HepG2 (cell line): ENCODE data around the gene UNKL.

Experiments
- ATF7-NPFF ChIP-seq: sonication (generic); formaldehyde crosslinking; IDR thresholded peaks from 2 replicates; pipeline ENCODE4 v1.8.1; 2023; ENCODE audit warnings: mild to moderate bottlenecking, low read depth, missing genetic modification reagents, moderate library complexity
- CEBPB ChIP-seq: IDR thresholded peaks from 2 replicates; pipeline ENCODE4 v1.6.1; 2011; ENCODE audit warnings: low read depth, low read length, improper control_type of control experiment, borderline replicate concordance
- CENPT ChIP-seq: sonication (generic); formaldehyde crosslinking; IDR thresholded peaks from 2 replicates; pipeline ENCODE4 v1.8.0; 2022; ENCODE audit warnings: low read depth, mild to moderate bottlenecking, moderate library complexity, missing genetic modification reagents
- ERF ChIP-seq: IDR thresholded peaks from 2 replicates; pipeline ENCODE4 v1.6.1; 2018; ENCODE audit warnings: missing biosample characterization, missing genetic modification reagents
- EZH2 ChIP-seq: conservative IDR thresholded peaks from 2 replicates; pipeline ENCODE4 v1.6.1; 2012; ENCODE audit warnings: mild to moderate bottlenecking, low read depth, low read length, moderate library complexity
- FOXA1 ChIP-seq, 2 experiments: fragments of 450-650 bp in 1 of 2; sonication (generic) in 1 of 2; formaldehyde crosslinking in 1 of 2; IDR thresholded peaks; 2 replicates each; pipeline versions ENCODE4 v1.4.0 to v1.6.1; 2016 to 2020; ENCODE audit warnings: missing genetic modification reagents in 1 of 2
- HDAC6 ChIP-seq: fragments of 200-600 bp; sonication (generic); IDR thresholded peaks from 2 replicates; pipeline ENCODE4 v1.7.0; 2017; ENCODE audit warnings: mild to moderate bottlenecking, antibody characterized with exemption, low read length, low read depth
- TAF1 ChIP-seq: sonication (generic); formaldehyde crosslinking; IDR thresholded peaks from 2 replicates; pipeline ENCODE4 v1.4.0; 2020; ENCODE audit warnings: missing genetic modification reagents
- ZNF232 ChIP-seq: sonication (generic); formaldehyde crosslinking; IDR thresholded peaks from 2 replicates; pipeline ENCODE4 v1.4.0; 2020; ENCODE audit warnings: missing genetic modification reagents, borderline replicate concordance
- ZNF331 ChIP-seq: sonication (generic); formaldehyde crosslinking; IDR thresholded peaks from 2 replicates; pipeline ENCODE4 v1.4.0; 2020; ENCODE audit warnings: missing genetic modification reagents
- TF ChIP-seq, protein P1 (sequence below): IDR thresholded peaks from 2 replicates; pipeline ENCODE4 v1.6.1; 2012; ENCODE audit warnings: inconsistent platforms
- TF ChIP-seq, protein P2 (sequence below): sonication (generic); formaldehyde crosslinking; IDR thresholded peaks from 2 replicates; pipeline ENCODE4 v1.5.0; 2020; ENCODE audit warnings: mild to moderate bottlenecking, missing genetic modification reagents, moderate library complexity

DNA sequence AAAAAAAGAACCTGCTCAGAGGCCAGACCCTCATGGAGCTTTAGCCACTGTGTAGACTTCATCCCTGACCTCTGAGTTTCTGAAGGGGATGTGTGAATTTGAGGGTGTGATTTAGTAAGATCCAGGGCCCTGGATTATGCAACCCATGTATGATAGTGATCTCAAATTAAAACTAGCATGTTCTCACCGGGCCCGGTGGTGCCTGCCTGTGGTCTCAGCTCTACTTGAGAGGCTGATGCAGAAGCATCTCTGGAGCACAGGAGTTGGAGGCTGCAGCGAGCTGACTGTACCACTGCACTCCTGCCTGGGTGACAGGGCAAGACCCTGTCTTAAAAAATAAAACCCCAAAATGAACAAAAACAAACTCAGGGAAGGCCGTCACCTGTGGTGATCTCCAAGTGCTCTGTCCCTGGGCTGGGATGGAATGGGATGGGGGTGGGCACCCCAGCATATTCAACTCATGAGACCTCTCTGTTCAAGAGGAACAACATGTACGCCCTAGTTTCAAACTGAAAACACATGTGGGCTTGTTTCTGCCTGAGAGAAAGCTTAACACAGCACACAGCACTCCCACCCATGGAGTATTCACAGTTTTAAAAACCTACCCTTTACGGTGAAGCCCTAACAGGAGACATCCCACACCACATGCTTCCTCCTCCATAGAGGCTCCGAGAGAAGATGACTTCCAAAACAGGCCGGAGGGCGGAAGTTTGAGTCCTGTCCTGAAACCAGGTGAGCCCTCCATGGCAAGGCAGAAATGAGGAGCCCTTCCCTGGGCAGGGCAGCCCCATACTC, 32.7 kb downstream of the UNKL start:
- TF ChIP-seq ZNF331 (CRISPR knock-in tag) = no peak
- TF ChIP-seq ZNF232 = no peak
- no peak for TF ChIP-seq ERF (CRISPR knock-in tag)
- no peak for TF ChIP-seq HDAC6
- no peak for TF ChIP-seq CENPT (CRISPR knock-in tag)
- TF ChIP-seq, protein P1, sequence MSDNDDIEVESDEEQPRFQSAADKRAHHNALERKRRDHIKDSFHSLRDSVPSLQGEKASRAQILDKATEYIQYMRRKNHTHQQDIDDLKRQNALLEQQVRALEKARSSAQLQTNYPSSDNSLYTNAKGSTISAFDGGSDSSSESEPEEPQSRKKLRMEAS = no peak
- TF ChIP-seq, protein P2, sequence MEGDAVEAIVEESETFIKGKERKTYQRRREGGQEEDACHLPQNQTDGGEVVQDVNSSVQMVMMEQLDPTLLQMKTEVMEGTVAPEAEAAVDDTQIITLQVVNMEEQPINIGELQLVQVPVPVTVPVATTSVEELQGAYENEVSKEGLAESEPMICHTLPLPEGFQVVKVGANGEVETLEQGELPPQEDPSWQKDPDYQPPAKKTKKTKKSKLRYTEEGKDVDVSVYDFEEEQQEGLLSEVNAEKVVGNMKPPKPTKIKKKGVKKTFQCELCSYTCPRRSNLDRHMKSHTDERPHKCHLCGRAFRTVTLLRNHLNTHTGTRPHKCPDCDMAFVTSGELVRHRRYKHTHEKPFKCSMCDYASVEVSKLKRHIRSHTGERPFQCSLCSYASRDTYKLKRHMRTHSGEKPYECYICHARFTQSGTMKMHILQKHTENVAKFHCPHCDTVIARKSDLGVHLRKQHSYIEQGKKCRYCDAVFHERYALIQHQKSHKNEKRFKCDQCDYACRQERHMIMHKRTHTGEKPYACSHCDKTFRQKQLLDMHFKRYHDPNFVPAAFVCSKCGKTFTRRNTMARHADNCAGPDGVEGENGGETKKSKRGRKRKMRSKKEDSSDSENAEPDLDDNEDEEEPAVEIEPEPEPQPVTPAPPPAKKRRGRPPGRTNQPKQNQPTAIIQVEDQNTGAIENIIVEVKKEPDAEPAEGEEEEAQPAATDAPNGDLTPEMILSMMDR (CRISPR knock-in tag) = no peak
- no peak for TF ChIP-seq FOXA1 (IDR thresholded peaks at IDR 0.05)
- no peak for TF ChIP-seq FOXA1 (CRISPR knock-in tag; IDR thresholded peaks at IDR 0.05)
- no peak for TF ChIP-seq TAF1 (CRISPR knock-in tag)
- TF ChIP-seq EZH2 = no peak
- no peak for TF ChIP-seq CEBPB
- no peak for TF ChIP-seq ATF7-NPFF (CRISPR knock-in tag)
